Osteoblast (primary cell): ENCODE data around the gene FADS1. TPM values are rescaled to one million over a fixed set of nuclear protein-coding genes. Genes with fewer than 3 reads are reported as not detected.
A peak's percentile ranks its signal among the peaks of the same experiment; 100 is the strongest.

Experiments
- DNase-seq: peaks from one replicate; pipeline ENCODE4 v3.0.0; 2011; ENCODE audit warnings: low spot score, mixed read lengths; ENCODE audit not compliant: insufficient read length; ENCODE audit errors: missing footprints
- H2AFZ ChIP-seq: 2 replicates; pipeline ENCODE4 v1.6.0; 2011; ENCODE audit warnings: mild to moderate bottlenecking, low read length
- H3K27ac ChIP-seq: 2 replicates; pipeline ENCODE4 v1.5.1; 2011; ENCODE audit warnings: mild to moderate bottlenecking, low read depth, low read length, moderate library complexity
- H3K27me3 ChIP-seq: 2 replicates; pipeline ENCODE4 v1.6.0; 2012; ENCODE audit warnings: mild to moderate bottlenecking, control low read depth, inconsistent platforms, low read length, moderate library complexity; ENCODE audit not compliant: insufficient read depth
- H3K36me3 ChIP-seq: 2 replicates; pipeline ENCODE4 v1.5.1; 2011; ENCODE audit warnings: mild to moderate bottlenecking, low read length, control low read depth, moderate library complexity; ENCODE audit not compliant: insufficient read depth
- H3K4me1 ChIP-seq: 2 replicates; pipeline ENCODE4 v1.5.1; 2011; ENCODE audit warnings: mild to moderate bottlenecking, low read length, control low read depth, moderate library complexity; ENCODE audit not compliant: insufficient read depth
- H3K4me2 ChIP-seq: 2 replicates; pipeline ENCODE4 v1.6.0; 2011; ENCODE audit warnings: mild to moderate bottlenecking, low read length; ENCODE audit not compliant: insufficient read depth
- H3K4me3 ChIP-seq: fragments of 200-600 bp; sonication (generic); 3 replicates; pipeline ENCODE4 v1.5.1; 2012; ENCODE audit warnings: mild to moderate bottlenecking, low read length, inconsistent platforms; ENCODE audit not compliant: insufficient read depth
- H3K79me2 ChIP-seq: 2 replicates; pipeline ENCODE4 v1.6.0; 2012; ENCODE audit warnings: mild to moderate bottlenecking, low read length, control low read depth, inconsistent platforms; ENCODE audit not compliant: insufficient read depth
- H3K9me3 ChIP-seq: 2 replicates; pipeline ENCODE4 v1.5.1; 2011; ENCODE audit warnings: low read depth, low read length, control low read depth
- H4K20me1 ChIP-seq: 2 replicates; pipeline ENCODE4 v1.6.0; 2012; ENCODE audit warnings: mild to moderate bottlenecking, low read length, control low read depth; ENCODE audit not compliant: insufficient read depth
- total RNA-seq: library from RNA; depleted of rRNA; stranded (reverse); fragments of >200 nt; gene quantifications from 2 replicates; pipeline ENCODE4 v1.2.3, GENCODE V29; 2012
- TF ChIP-seq, protein P1 (sequence below): IDR thresholded peaks from 2 replicates; pipeline ENCODE4 v1.5.1; 2011; ENCODE audit warnings: mild to moderate bottlenecking, low read depth, low read length, moderate library complexity; ENCODE audit errors: extremely low read depth

Gene FADS1
- total RNA-seq, 1 donor = 303 TPM

- Histone ChIP-seq H4K20me1 (no peaks in the 10 kb centered on the region), H3K4me1 (peaks cover 11% of the 10 kb centered on the region), H3K9me3 (no peaks in the 10 kb centered on the region), H3K27me3 (no peaks in the 10 kb centered on the region), H3K4me2 (no peak overlapping the region), H3K79me2 (peaks cover 49% of the 10 kb centered on the region), H2AFZ (no peak overlapping the region), H3K36me3 (peaks cover 34% of the 10 kb centered on the region), H3K4me3 (no peak overlapping the region), H3K27ac (no peak overlapping the region)
- TF ChIP-seq, protein P1, sequence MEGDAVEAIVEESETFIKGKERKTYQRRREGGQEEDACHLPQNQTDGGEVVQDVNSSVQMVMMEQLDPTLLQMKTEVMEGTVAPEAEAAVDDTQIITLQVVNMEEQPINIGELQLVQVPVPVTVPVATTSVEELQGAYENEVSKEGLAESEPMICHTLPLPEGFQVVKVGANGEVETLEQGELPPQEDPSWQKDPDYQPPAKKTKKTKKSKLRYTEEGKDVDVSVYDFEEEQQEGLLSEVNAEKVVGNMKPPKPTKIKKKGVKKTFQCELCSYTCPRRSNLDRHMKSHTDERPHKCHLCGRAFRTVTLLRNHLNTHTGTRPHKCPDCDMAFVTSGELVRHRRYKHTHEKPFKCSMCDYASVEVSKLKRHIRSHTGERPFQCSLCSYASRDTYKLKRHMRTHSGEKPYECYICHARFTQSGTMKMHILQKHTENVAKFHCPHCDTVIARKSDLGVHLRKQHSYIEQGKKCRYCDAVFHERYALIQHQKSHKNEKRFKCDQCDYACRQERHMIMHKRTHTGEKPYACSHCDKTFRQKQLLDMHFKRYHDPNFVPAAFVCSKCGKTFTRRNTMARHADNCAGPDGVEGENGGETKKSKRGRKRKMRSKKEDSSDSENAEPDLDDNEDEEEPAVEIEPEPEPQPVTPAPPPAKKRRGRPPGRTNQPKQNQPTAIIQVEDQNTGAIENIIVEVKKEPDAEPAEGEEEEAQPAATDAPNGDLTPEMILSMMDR = no peak
- DNase-seq = peak; percentile 73
These were observed 16.2 kb downstream of the FADS1 start for GRCh38 chr11:61800331-61801281.

DNA sequence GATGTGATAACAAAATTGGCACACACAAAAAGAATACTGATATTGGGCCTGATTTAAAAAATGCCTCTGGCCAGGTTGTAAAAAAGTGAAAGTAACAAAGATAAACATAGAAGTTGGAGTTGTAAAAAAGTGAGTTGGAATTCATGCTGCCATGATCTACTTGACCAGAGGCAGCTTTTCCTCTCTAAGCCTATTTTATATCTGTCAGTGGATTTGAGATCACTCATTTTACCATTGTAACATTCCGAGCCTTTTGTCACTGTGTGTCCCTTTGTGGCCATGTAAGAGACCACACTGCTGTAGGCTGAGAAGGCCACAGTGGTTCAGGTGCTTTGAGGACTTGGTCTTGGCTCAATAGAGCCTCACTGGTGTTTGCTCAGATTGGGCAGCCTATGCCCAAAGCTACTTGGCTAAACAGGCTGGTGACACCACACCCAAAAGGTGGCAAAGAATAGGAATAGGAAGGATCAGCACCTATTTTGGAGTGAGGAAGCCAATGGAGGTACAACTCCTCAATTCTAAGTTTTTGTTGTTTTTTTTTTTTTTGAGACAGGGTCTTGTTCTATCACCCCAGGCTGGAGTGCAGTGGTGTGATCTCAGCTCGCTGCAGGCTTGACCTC, 17.0 kb downstream of the FADS1 start:
- H4K20me1 ChIP-seq = no peaks in the 10 kb centered on the region
- H3K27ac ChIP-seq = no peak overlapping the region
- H3K4me2 ChIP-seq = no peak overlapping the region
- peaks cover 58% of the 10 kb centered on the region for H3K79me2 ChIP-seq
- no peak overlapping the region for H2AFZ ChIP-seq
- peaks cover 32% of the 10 kb centered on the region for H3K36me3 ChIP-seq
- H3K27me3 ChIP-seq = no peaks in the 10 kb centered on the region
- H3K4me3 ChIP-seq = no peak overlapping the region
- H3K4me1 ChIP-seq = peaks cover 11% of the 10 kb centered on the region
- H3K9me3 ChIP-seq = no peaks in the 10 kb centered on the region
- DNase-seq = no peak
- TF ChIP-seq, protein P1 = no peak

GRCh38 chr11:61797263-61797944, 19.4 kb downstream of the FADS1 start:
- peak overlapping the region; percentile 72 for H2AFZ ChIP-seq

More at GRCh38 chr11:61797263-61797944, 19.4 kb downstream of the FADS1 start:
- no peaks in the 10 kb centered on the region for H3K27me3 ChIP-seq
- no peaks in the 10 kb centered on the region for H3K9me3 ChIP-seq
- peak overlapping the region; percentile 17 for H3K27ac ChIP-seq
- peaks cover 9% of the 10 kb centered on the region for H3K4me1 ChIP-seq
- H3K4me3 ChIP-seq = no peak overlapping the region
- TF ChIP-seq, protein P1 = peak; percentile 91
- peaks cover 71% of the 10 kb centered on the region for H3K79me2 ChIP-seq
- H3K36me3 ChIP-seq = peaks cover 18% of the 10 kb centered on the region
- H3K4me2 ChIP-seq = peak overlapping the region; percentile 56
- no peaks in the 10 kb centered on the region for H4K20me1 ChIP-seq
- peak; percentile 96 for DNase-seq
